ENCODE measurements around the gene MEX3A. TPM values are rescaled to one million over a fixed set of nuclear protein-coding genes. Genes with fewer than 3 reads are reported as not detected.

MEX3A gene
- total and polyA plus RNA-seq, 4 donors, result 0.52 to 1.3 (median 0.91) TPM

DNA sequence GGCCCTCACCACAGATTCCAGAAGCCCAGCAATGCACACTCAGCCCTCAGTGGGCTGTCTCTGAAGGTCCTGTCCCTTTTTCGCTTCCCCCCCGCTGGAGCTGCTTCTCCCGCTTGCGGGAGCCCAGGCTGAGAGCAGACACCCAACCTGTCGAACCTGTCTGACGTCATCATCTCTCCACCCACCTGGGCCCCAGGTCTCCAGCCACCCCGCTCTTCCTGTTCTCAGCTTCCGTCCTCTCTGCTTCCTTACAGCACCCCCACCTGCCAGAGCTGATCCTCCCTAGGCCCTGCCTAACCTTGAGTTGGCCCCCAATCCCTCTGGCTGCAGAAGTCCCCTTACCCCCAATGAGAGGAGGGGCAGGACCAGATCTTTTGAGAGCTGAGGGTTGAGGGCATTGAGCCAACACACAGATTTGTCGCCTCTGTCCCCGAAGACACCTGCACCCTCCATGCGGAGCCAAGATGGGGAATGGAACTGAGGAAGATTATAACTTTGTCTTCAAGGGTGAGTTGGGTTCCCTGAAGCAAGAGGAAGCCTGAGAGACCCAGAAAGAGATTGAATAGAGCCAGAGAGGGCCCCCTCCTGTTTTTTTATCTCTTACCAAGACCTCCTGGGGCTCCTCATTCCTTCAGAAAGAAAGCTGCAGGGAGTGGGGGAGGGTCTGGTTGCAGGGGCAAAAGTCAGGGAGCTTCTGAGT lies 21.2 kb downstream of the MEX3A start, which contains the start of gene RAB25:
Gene RAB25 (plus strand): TSS at position 224 of the 700 bp plus-strand sequence. CDS start 241 bp downstream, at position 465.
- H3K4me3 ChIP-seq (ENCODE audit: low read depth in 1 of 3, low read length in 3 of 3), result no peak within 1 kb of the TSS
- no peak within 1 kb of the TSS for H3K9ac ChIP-seq (ENCODE audit: low read depth in 1 of 2, low read length in 2 of 2)
- peaks cover 0 to under 1% (median 0%) of the 10 kb centered on the region in 4 donors for H3K4me1 ChIP-seq (ENCODE audit: control insufficient read depth in 4 of 4, insufficient read depth in 4 of 4, low read length in 3 of 4)
- no peaks in the 10 kb centered on the region for H3K9me3 ChIP-seq (ENCODE audit: control insufficient read depth in 4 of 4, low read length in 3 of 4)
- no peak within 1 kb of the TSS for H3K27ac ChIP-seq (ENCODE audit: low read depth in 1 of 2, low read length in 2 of 2)
- 71% methylated on average over 11 of the region's 11 CpGs for WGBS
- no peak for DNase-seq (ENCODE audit: low spot score)
- peaks cover 0 to 8% (median 5%) of the 10 kb centered on the region in 4 donors for H3K36me3 ChIP-seq (ENCODE audit: control insufficient read depth in 4 of 4, insufficient read depth in 3 of 4, low read depth in 1 of 4, low read length in 3 of 4)
- TF ChIP-seq, protein P1, sequence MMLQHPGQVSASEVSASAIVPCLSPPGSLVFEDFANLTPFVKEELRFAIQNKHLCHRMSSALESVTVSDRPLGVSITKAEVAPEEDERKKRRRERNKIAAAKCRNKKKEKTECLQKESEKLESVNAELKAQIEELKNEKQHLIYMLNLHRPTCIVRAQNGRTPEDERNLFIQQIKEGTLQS (IDR thresholded peaks at IDR 0.05), result no peak
- TF ChIP-seq SP1 (IDR thresholded peaks at IDR 0.05) (no peak), HNF4G (IDR thresholded peaks at IDR 0.05) (no peak), RXRA (IDR thresholded peaks at IDR 0.05) (no peak), TAF1 (conservative IDR thresholded peaks at IDR 0.05) (no peak), NR2F2 (IDR thresholded peaks at IDR 0.05) (no peak), FOXA2 (IDR thresholded peaks at IDR 0.05) (no peak), YY1 (IDR thresholded peaks at IDR 0.05) (no peak), RAD21 (IDR thresholded peaks at IDR 0.05) (no peak), FOXA1 (IDR thresholded peaks at IDR 0.05) (no peak), JUND (IDR thresholded peaks at IDR 0.05) (no peak), EGR1 (IDR thresholded peaks at IDR 0.05; ENCODE audit: low read depth in 2 of 2) (no peak), HNF4A (conservative IDR thresholded peaks at IDR 0.05) (no peak), GABPA (IDR thresholded peaks at IDR 0.05 in 1 of 2, conservative IDR thresholded peaks at IDR 0.05 in 1 of 2) (no peak)
- TF ChIP-seq, protein P2, sequence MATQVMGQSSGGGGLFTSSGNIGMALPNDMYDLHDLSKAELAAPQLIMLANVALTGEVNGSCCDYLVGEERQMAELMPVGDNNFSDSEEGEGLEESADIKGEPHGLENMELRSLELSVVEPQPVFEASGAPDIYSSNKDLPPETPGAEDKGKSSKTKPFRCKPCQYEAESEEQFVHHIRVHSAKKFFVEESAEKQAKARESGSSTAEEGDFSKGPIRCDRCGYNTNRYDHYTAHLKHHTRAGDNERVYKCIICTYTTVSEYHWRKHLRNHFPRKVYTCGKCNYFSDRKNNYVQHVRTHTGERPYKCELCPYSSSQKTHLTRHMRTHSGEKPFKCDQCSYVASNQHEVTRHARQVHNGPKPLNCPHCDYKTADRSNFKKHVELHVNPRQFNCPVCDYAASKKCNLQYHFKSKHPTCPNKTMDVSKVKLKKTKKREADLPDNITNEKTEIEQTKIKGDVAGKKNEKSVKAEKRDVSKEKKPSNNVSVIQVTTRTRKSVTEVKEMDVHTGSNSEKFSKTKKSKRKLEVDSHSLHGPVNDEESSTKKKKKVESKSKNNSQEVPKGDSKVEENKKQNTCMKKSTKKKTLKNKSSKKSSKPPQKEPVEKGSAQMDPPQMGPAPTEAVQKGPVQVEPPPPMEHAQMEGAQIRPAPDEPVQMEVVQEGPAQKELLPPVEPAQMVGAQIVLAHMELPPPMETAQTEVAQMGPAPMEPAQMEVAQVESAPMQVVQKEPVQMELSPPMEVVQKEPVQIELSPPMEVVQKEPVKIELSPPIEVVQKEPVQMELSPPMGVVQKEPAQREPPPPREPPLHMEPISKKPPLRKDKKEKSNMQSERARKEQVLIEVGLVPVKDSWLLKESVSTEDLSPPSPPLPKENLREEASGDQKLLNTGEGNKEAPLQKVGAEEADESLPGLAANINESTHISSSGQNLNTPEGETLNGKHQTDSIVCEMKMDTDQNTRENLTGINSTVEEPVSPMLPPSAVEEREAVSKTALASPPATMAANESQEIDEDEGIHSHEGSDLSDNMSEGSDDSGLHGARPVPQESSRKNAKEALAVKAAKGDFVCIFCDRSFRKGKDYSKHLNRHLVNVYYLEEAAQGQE (IDR thresholded peaks at IDR 0.05), result no peak
- TF ChIP-seq, protein P3, sequence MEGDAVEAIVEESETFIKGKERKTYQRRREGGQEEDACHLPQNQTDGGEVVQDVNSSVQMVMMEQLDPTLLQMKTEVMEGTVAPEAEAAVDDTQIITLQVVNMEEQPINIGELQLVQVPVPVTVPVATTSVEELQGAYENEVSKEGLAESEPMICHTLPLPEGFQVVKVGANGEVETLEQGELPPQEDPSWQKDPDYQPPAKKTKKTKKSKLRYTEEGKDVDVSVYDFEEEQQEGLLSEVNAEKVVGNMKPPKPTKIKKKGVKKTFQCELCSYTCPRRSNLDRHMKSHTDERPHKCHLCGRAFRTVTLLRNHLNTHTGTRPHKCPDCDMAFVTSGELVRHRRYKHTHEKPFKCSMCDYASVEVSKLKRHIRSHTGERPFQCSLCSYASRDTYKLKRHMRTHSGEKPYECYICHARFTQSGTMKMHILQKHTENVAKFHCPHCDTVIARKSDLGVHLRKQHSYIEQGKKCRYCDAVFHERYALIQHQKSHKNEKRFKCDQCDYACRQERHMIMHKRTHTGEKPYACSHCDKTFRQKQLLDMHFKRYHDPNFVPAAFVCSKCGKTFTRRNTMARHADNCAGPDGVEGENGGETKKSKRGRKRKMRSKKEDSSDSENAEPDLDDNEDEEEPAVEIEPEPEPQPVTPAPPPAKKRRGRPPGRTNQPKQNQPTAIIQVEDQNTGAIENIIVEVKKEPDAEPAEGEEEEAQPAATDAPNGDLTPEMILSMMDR (IDR thresholded peaks at IDR 0.05; ENCODE audit: low read depth, low read length, missing input control), result no peak
- TF ChIP-seq, protein P4, sequence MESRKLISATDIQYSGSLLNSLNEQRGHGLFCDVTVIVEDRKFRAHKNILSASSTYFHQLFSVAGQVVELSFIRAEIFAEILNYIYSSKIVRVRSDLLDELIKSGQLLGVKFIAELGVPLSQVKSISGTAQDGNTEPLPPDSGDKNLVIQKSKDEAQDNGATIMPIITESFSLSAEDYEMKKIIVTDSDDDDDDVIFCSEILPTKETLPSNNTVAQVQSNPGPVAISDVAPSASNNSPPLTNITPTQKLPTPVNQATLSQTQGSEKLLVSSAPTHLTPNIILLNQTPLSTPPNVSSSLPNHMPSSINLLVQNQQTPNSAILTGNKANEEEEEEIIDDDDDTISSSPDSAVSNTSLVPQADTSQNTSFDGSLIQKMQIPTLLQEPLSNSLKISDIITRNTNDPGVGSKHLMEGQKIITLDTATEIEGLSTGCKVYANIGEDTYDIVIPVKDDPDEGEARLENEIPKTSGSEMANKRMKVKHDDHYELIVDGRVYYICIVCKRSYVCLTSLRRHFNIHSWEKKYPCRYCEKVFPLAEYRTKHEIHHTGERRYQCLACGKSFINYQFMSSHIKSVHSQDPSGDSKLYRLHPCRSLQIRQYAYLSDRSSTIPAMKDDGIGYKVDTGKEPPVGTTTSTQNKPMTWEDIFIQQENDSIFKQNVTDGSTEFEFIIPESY (IDR thresholded peaks at IDR 0.05), result no peak
- TF ChIP-seq, protein P5, sequence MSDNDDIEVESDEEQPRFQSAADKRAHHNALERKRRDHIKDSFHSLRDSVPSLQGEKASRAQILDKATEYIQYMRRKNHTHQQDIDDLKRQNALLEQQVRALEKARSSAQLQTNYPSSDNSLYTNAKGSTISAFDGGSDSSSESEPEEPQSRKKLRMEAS (IDR thresholded peaks at IDR 0.05), result no peak
- no peaks in the 10 kb centered on the region for H3K27me3 ChIP-seq (ENCODE audit: control insufficient read depth in 4 of 4, insufficient read depth in 4 of 4, low read length in 3 of 4)
